HL-60 (cell line): ENCODE data around the gene CENPVL1.
"Not testable (repeated sequence)": the region's sequence is repeated elsewhere in the genome, so short reads cannot be mapped to it uniquely, and the experiment has no call there.

Experiments
- DNase-seq, 2 experiments: peaks; one replicate each; pipeline ENCODE4 v3.0.0-alpha.2; 2010 to 2020; ENCODE audit warnings: low read depth in 1 of 2, low spot score in 1 of 2
- H3K27ac ChIP-seq: fragments of 250-450 bp; sonication (Bioruptor Pico); replicated peaks from 2 replicates; pipeline ENCODE4 v1.5.1; 2020; ENCODE audit warnings: mild to moderate bottlenecking, moderate library complexity
- H3K27me3 ChIP-seq: fragments of 250-450 bp; sonication (Bioruptor Pico); 2 replicates; pipeline ENCODE4 v1.5.1; 2021; ENCODE audit warnings: mild to moderate bottlenecking, moderate library complexity; ENCODE audit not compliant: insufficient read depth, poor library complexity, severe bottlenecking
- H3K4me3 ChIP-seq: replicated peaks from 2 replicates; pipeline ENCODE4 v1.5.1; 2011; ENCODE audit warnings: mild to moderate bottlenecking, control low read depth, low read length; ENCODE audit not compliant: insufficient read depth
- CTCF ChIP-seq: IDR thresholded peaks from one replicate; pipeline ENCODE4 v1.5.1; 2011; ENCODE audit warnings: low read length, control low read depth, inconsistent platforms; ENCODE audit not compliant: insufficient read depth
- GABPA ChIP-seq: IDR thresholded peaks from 2 replicates; pipeline ENCODE4 v1.6.1; 2012; ENCODE audit warnings: low read depth
- POLR2AphosphoS5 ChIP-seq: IDR thresholded peaks from 2 replicates; pipeline ENCODE4 v1.6.1; 2012; ENCODE audit warnings: low read depth
- REST ChIP-seq: IDR thresholded peaks from 2 replicates; pipeline ENCODE4 v1.6.1; 2012; ENCODE audit warnings: low read depth; ENCODE audit not compliant: insufficient replicate concordance
- SPI1 ChIP-seq: IDR thresholded peaks from 2 replicates; pipeline ENCODE4 v1.6.1; 2012; ENCODE audit warnings: low read depth, mild to moderate bottlenecking, borderline replicate concordance

The CENPVL1 gene

GRCh38 chrX:51697397-51697796 lies 12.9 kb upstream of the CENPVL1 start:
- no peak for DNase-seq
- Histone ChIP-seq H3K27me3 (no peaks in the 10 kb centered on the region), H3K27ac (no peak overlapping the region), H3K4me3 (no peak overlapping the region)
- TF ChIP-seq SPI1 (no peak), CTCF (no peak), POLR2AphosphoS5 (no peak), GABPA (no peak), REST (no peak)

- H3K27ac ChIP-seq, DNase-seq, H3K27me3 ChIP-seq, H3K4me3 ChIP-seq: not testable (repeated sequence)
These were observed 2.8 kb downstream of the CENPVL1 start for GRCh38 chrX:51712943-51713647.

GRCh38 chrX:51728202-51728601 lies 17.9 kb downstream of the CENPVL1 start:
- Histone ChIP-seq H3K27ac (no peak overlapping the region), H3K27me3 (no peaks in the 10 kb centered on the region), H3K4me3 (no peak overlapping the region)
- DNase-seq = no peak
- TF ChIP-seq GABPA = no peak
- no peak for TF ChIP-seq CTCF

- no peak for TF ChIP-seq GABPA
- peak in 1 of 2 experiments; percentile 10 for DNase-seq
These were observed 26.8 kb downstream of the CENPVL1 start for GRCh38 chrX:51737091-51737490.

GRCh38 chrX:51742586-51742985 lies 32.3 kb downstream of the CENPVL1 start:
- TF ChIP-seq POLR2AphosphoS5 (no peak), SPI1 (no peak), CTCF (no peak), REST (no peak), GABPA (no peak)
- Histone ChIP-seq H3K27ac (no peak overlapping the region), H3K4me3 (no peak overlapping the region), H3K27me3 (no peaks in the 10 kb centered on the region)
- no peak for DNase-seq

More at GRCh38 chrX:51737091-51737490, 26.8 kb downstream of the CENPVL1 start:
- H3K4me3 ChIP-seq = no peak overlapping the region
- no peak overlapping the region for H3K27ac ChIP-seq
- no peaks in the 10 kb centered on the region for H3K27me3 ChIP-seq
